DMS79 treated with DMSO at 0.1 percent for 48 hours (cell line): Measurements from ENCODE around the gene MEGF8.

Source experiments
- DNase-seq: peaks from one replicate; lab custom pipeline; 2025; lab: John Stamatoyannopoulos, UW

MEGF8 gene

DNA sequence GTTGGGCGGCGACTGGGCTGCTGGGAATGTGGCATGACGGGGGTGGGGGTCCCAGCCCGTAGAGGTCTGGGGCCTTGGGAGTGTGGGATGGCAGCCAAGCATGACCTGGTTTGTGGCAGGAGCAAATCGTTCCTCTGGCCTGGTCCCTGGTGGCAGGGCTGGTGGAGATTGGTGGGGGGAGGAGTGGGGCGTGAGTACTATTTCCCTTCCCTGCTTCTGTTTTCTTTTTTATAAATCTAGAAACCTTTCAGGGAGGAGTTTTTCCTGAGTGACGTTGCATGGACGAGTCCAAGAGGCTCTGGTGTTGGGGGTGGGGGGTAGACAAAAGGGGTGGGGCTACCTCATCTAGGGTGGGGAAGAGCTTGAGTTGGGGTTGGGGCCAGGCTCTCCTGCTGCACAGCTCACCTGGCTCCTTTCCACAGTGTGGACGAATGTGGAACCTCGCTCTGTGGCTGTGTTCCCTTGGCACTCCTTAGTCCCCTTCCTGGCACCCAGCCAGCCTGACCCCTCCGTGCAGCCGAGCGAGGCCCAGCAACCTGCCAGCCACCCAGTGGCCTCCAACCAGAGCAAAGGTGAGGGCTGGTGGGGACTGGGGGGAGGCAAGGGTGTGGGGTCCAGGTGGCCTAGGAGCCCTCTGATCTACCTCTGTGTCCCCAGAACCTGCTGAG lies 39.0 kb upstream of the MEGF8 start:
- peak; percentile 46 for DNase-seq

DNA sequence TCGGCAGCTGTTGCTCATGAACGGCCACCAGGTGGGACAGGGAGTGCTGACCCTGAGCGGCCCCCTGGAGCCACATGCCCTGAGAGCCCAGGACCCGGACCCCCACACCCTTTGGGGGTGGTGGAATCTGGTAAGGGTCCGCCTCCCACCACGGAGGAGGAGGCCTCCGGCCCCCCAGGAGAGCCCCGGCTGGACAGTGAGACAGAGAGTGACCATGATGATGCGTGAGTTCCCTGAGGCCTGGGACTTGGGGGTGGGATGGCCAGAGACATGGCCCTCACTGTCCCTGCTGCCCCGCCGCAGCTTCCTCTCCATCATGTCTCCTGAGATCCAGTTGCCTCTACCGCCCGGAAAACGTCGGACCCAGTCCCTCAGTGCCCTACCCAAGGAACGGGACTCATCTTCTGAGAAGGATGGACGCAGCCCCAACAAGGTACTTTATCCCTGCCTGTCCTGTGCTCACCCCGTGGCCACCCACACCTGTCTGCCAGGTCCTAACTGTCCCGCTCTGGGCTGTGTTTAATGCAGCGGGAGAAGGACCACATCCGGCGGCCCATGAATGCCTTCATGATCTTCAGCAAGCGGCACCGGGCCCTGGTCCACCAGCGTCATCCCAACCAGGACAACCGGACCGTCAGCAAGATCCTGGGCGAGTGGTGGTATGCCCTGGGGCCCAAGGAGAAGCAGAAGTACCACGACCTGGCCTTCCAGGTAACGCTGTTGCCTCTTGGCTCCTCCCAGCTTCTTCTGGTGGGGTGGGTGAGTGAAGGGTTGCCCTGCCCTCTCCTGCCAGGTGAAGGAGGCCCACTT lies 38.2 kb upstream of the MEGF8 start:
- DNase-seq = no peak

DNA sequence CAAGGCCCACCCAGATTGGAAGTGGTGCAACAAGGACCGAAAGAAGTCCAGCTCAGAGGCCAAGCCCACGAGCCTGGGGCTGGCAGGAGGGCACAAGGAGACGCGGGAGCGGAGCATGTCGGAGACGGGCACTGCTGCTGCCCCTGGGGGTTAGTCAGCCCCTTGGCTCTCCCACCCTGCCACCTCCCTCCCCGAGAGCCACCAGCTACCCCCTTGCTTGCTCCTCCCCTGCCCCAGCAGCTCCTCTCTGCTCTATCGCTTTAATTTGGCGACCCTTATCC lies 37.7 kb upstream of the MEGF8 start:
- no peak for DNase-seq

DNA sequence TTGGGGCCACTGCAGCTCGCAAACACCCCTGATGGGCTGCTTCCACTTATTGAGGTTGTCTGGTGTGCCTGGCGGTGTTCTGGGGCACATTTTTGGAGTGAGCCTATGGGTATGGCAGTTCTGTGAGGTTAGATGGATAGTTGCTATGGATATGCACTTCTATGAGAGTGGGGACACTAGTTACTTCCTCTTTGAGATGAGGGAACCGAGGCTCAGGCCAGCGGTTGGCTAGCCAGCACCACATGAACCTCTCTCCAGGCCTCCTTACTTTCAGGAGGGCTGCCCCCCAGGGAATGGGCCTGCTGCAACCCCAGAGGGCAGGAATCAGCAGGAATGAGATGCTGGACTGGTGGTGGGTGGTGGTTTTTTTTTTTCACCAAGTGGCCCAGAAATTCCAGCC lies 37.0 kb upstream of the MEGF8 start:
- no peak for DNase-seq

- no peak for DNase-seq
Observed at GRCh38 chr19:42288881-42289555, 36.4 kb upstream of the MEGF8 start.

- no peak for DNase-seq
Observed at GRCh38 chr19:42289556-42290041, 35.8 kb upstream of the MEGF8 start.

DNA sequence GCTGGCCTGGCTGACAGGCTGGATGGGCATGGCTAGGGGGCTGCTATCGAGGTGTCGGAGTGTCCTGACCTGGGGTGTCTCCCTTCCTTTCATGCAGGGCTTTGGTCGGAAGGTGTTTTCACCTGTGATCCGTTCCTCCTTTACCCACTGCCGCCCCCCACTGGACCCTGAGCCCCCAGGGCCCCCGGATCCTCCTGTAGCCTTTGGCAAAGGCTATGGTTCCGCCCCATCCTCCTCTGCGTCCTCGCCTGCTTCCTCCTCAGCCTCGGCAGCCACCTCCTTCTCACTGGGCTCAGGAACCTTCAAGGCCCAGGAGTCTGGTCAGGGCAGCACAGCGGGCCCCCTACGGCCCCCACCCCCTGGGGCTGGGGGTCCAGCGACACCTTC lies 35.3 kb upstream of the MEGF8 start:
- no peak for DNase-seq

DNA sequence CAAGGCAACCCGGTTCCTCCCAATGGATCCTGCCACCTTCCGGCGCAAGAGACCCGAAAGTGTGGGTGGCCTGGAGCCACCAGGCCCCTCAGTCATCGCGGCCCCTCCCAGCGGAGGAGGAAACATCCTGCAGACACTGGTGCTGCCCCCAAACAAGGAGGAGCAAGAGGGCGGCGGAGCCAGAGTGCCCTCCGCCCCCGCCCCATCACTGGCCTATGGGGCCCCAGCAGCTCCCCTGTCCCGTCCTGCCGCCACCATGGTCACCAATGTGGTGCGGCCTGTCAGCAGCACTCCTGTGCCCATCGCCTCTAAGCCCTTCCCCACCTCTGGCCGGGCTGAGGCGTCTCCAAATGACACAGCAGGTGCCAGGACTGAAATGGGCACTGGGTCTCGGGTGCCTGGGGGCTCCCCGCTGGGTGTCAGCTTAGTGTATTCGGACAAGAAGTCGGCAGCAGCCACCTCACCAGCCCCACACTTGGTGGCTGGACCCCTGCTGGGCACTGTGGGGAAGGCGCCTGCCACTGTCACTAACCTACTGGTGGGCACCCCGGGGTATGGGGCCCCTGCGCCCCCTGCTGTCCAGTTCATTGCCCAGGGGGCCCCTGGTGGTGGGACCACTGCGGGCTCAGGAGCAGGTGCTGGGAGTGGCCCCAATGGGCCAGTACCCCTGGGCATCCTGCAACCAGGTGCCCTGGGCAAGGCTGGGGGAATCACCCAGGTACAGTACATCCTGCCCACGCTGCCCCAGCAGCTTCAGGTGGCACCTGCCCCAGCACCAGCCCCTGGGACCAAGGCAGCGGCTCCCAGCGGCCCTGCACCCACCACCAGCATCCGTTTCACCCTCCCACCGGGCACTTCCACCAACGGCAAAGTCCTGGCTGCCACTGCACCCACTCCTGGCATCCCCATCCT lies 34.7 kb upstream of the MEGF8 start:
- no peak for DNase-seq

DNA sequence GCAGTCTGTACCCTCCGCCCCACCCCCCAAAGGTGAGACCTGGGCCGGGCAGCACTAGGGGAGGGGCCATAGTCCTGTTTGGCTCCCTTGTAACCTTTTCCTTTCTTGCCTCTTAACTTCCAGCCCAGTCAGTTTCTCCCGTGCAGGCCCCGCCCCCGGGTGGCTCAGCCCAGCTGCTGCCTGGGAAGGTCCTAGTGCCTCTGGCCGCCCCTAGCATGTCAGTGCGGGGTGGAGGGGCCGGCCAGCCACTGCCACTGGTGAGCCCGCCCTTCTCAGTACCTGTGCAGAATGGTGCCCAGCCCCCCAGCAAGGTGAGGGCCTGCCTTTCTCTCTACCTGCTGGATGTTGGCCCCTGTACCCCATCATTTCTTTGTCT lies 34.0 kb upstream of the MEGF8 start:
- no peak for DNase-seq

- no peak for DNase-seq
Observed at GRCh38 chr19:42292042-42292960, 33.1 kb upstream of the MEGF8 start.

DNA sequence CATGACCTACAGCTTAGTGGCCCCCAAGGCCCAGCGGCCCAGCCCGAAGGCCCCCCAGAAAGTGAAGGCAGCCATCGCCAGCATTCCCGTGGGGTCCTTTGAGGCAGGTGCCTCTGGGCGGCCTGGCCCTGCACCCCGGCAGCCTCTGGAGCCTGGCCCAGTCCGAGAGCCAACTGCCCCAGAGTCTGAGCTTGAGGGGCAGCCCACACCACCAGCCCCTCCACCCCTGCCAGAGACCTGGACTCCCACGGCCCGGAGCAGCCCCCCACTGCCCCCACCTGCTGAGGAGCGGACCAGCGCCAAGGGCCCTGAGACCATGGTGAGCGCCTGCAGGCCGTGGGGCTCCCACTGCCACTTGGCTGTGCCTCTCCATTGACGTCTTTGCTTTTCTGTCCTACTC lies 32.5 kb upstream of the MEGF8 start:
- no peak for DNase-seq

GRCh38 chr19:42293540-42293939 lies 31.9 kb upstream of the MEGF8 start:
- DNase-seq = no peak

DNA sequence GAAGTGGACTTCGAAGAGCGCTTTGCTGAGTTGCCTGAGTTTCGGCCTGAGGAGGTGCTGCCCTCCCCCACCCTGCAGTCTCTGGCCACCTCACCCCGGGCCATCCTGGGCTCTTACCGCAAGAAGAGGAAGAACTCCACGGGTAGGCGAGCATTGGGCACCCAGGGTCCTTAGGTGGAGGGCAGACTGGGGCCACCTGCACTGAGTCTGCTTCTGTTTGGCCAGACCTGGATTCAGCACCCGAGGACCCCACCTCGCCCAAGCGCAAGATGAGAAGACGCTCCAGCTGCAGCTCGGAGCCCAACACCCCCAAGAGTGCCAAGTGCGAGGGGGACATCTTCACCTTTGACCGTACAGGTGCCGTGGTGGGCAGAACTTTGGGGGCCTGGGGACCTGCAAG lies 31.5 kb upstream of the MEGF8 start:
- DNase-seq = no peak

DNA sequence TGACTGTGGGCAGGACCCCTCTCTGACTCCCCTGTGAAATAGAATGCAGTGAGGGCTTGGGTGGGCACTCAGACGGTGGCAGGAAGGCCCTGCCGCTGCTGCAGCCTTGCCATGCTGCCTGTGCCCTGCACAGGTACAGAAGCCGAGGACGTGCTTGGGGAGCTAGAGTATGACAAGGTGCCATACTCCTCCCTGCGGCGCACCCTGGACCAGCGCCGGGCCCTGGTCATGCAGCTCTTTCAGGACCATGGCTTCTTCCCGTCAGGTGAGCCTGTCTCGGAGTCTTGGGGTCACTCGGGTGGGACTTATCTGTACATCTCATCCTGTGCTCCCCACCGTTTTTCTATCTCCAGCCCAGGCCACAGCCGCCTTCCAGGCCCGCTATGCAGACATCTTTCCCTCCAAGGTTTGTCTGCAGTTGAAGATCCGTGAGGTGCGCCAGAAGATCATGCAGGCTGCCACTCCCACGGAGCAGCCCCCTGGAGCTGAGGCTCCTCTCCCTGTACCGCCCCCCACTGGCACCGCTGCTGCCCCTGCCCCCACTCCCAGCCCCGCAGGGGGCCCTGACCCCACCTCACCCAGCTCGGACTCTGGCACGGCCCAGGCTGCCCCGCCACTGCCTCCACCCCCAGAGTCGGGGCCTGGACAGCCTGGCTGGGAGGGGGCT lies 30.8 kb upstream of the MEGF8 start:
- DNase-seq = no peak

DNA sequence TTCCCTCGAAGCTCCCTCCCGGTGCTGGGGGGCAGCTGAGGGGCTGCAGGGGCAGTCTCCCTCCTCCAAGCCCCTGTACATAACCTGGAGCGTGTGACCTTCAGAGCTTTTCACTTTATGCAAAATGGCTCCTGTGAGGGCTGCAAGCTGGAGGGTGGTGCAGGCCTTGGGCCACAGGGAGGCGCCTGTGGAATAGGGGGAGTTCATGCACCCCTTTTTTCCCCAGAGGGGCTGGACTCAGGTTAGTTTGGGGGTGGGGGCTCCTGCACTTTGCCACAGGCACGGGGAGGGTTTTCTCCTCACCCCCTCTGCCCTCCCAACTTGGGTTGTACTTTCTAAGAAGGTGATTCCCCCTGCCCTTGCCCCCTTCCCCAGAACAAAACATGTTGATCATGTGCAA lies 30.1 kb upstream of the MEGF8 start:
- DNase-seq = no peak

GRCh38 chr19:42295831-42296525 lies 29.5 kb upstream of the MEGF8 start:
- peak; percentile 66 for DNase-seq

DNA sequence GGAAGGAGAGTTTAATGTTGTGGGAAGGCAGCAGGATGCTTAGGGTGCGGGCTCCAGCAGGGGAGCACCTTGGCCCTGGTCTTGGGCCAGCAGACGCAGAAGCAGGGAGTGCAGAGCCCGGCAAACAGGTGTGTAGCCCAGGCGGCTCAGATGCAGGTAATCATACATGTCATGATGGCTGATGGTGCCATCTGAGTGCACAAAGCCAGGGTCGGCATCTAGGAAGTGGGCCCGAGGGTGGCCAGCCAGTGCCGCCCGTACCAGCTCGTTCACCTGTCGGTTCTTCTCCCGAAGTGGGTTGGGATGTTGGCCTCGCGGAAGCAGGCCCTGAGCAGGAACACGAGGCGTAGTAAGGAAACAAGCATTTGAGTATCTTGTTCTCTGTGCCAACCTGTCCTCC lies 28.4 kb upstream of the MEGF8 start:
- no peak for DNase-seq

DNA sequence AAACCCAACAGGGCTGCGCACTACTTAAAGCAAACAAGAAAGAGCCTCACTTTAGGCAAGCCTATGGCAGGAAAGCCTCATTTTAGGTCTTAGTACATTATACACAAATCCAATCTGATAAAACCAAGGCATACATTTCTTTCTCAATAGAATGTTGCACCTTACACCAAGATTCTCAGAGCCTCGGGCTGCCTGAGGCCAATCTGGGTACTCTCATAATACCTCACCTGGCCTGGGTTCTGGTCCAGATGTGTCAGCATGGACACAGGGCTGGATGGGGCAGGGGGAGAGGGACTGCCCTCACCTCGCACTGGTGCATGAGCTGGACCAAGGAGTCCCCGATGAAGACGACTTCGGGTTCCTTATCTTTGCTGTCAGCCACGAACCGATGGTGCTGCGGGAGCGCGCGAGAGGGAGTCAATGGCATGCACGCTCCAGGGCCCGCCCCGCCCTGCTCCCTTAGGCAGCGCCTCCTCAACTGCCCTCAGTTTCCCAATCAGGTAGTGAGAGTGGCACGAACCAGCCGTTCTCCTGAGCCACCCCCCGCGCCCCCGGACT lies 23.7 kb upstream of the MEGF8 start, which contains the start of gene PRR19:
TSS of gene PRR19 (plus strand) at position 487 of the 558 bp plus-strand sequence. CDS start 7,453 bp downstream, outside the sequence.
- DNase-seq = peak; percentile 34

- peak; percentile 66 for DNase-seq
Observed at GRCh38 chr19:42303101-42303464, 22.4 kb upstream of the MEGF8 start.

- no peak for DNase-seq
Observed at GRCh38 chr19:42303876-42304275, 21.6 kb upstream of the MEGF8 start.
